Prostate gland (tissue), 2 donors: ENCODE results near the gene ADRB1.

ENCODE experiments used
- POLR2A ChIP-seq: fragments of 450-650 bp; IDR thresholded peaks from one replicate; pipeline ENCODE4 v1.6.1; 2016; ENCODE audit warnings: antibody characterized with exemption, mild to moderate bottlenecking
- TF ChIP-seq, protein P1 (sequence below), 4 experiments: fragments of 200-600 bp in 2 of 4; fragments of 450-650 bp in 2 of 4; sonication (generic) in 2 of 4; IDR thresholded peaks; 1 replicate in 3 of 4; 2 replicates in 1 of 4; pipeline ENCODE4 v1.5.1; 2016 to 2019; ENCODE audit warnings: antibody characterized with exemption in 4 of 4, mild to moderate bottlenecking in 2 of 4, moderate library complexity in 2 of 4

DNA sequence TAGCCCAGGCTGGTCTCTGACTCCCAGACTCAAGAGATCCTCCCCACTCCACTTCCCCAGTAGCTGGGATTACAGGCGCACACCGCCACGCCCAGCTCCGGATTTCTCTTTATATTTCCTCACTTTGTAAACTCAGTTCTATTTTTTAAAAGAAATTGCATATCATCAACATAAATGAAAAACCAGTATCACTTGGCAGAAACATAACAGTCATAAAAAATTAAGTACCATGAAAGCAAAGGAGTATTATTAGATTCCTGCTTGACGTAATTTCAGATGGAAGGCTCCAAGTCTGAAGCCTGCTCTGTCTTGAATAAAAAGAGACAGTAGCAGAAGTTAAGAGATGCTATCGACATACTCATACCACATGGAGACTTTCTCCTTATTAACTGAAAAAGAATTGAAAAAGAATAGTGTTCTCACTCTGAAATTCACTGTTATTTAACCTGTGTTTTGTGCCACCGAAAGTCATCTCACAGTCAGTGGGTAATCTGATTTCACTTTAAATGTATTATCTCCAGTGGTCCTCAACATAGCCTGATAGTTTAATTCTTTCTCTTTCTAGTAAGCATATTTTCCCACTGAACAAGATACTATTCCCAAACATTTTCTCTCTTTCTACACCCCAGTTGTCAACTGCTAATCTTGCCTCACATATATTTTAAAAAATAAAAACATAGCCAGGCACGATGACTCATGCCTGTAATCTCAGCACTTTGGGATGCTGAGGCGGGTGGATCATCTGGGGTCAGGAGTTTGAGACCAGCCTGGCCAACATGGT is 40.3 kb upstream of the ADRB1 start:
- TF ChIP-seq, protein P1, sequence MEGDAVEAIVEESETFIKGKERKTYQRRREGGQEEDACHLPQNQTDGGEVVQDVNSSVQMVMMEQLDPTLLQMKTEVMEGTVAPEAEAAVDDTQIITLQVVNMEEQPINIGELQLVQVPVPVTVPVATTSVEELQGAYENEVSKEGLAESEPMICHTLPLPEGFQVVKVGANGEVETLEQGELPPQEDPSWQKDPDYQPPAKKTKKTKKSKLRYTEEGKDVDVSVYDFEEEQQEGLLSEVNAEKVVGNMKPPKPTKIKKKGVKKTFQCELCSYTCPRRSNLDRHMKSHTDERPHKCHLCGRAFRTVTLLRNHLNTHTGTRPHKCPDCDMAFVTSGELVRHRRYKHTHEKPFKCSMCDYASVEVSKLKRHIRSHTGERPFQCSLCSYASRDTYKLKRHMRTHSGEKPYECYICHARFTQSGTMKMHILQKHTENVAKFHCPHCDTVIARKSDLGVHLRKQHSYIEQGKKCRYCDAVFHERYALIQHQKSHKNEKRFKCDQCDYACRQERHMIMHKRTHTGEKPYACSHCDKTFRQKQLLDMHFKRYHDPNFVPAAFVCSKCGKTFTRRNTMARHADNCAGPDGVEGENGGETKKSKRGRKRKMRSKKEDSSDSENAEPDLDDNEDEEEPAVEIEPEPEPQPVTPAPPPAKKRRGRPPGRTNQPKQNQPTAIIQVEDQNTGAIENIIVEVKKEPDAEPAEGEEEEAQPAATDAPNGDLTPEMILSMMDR (IDR thresholded peaks at IDR 0.05), result no peak
- TF ChIP-seq POLR2A, result no peak
